Thoracic aorta (tissue), 2 donors: ENCODE results near the gene ZNF705A. TPM values are rescaled to one million over a fixed set of nuclear protein-coding genes. Genes with fewer than 3 reads are reported as not detected.
"Not testable (repeated sequence)": the region's sequence is repeated elsewhere in the genome, so short reads cannot be mapped to it uniquely, and the experiment has no call there.

Experiments used
- ATAC-seq: fragments of 150-250 bp; one replicate; pipeline ENCODE4 v1.8.0; 2017; ENCODE audit warnings: low read depth; ENCODE audit not compliant: insufficient number of reproducible peaks, low FRiP score
- DNase-seq: peaks from one replicate; pipeline ENCODE4 v3.0.0-alpha.2; 2020; ENCODE audit warnings: low spot score
- H3K27ac ChIP-seq, 2 donors: fragments of 200-600 bp; sonication (generic); 1 replicate in 1 of 2; 2 replicates in 1 of 2; pipeline ENCODE4 v1.5.1; 2016; ENCODE audit warnings: mild to moderate bottlenecking in 2 of 2, moderate library complexity in 2 of 2
- H3K27me3 ChIP-seq: fragments of 200-600 bp; sonication (generic); replicated peaks from 2 replicates; pipeline ENCODE4 v1.6.0; 2016; ENCODE audit warnings: mild to moderate bottlenecking; ENCODE audit not compliant: insufficient read depth
- H3K36me3 ChIP-seq: fragments of 200-600 bp; sonication (generic); one replicate; pipeline ENCODE4 v1.5.1; 2016
- H3K4me1 ChIP-seq, 2 donors: fragments of 200-600 bp; sonication (generic); 1 replicate in 1 of 2; 2 replicates in 1 of 2; pipeline versions ENCODE4 v1.5.1 to v1.6.0; 2016; ENCODE audit warnings: low read depth in 2 of 2, mild to moderate bottlenecking in 1 of 2; ENCODE audit not compliant: control insufficient read depth in 1 of 2
- H3K4me3 ChIP-seq: fragments of 200-600 bp; sonication (generic); 2 replicates; pipeline ENCODE4 v1.5.1; 2016; ENCODE audit warnings: mild to moderate bottlenecking
- H3K9me3 ChIP-seq: fragments of 200-600 bp; sonication (generic); 2 replicates; pipeline ENCODE4 v1.5.1; 2016
- total RNA-seq, 2 donors: library from RNA; depleted of rRNA; stranded (reverse); fragments of >200 nt; gene quantifications; one replicate each; pipeline versions ENCODE4 v1.1.0 to v1.2.3, GENCODE V29; 2016
- TF ChIP-seq, protein P1 (sequence below): fragments of 200-600 bp; sonication (generic); IDR thresholded peaks from one replicate; pipeline ENCODE4 v1.5.1; 2019; ENCODE audit warnings: antibody characterized with exemption

ZNF705A gene
- total RNA-seq, 2 donors from 2014 or later: not detected

DNA sequence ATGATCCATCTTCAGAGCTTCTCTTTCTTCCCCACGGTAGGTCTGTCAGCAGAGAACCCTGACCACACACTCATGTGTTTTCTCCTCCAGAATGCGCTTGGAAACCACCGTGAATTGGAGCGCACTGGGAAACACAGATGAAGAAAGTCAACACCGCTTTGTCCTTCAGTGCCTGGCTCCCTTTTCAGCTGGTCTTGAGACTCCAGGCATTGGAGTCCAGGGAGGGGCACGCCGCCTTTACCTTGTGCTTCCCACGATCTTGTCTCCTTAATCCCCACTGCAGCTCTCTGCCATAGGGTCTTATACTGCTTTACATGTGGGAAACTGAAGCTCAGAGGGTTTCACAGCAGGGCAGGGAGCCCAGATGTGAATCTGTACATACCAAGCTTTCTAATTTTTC is 69.5 kb downstream of the ZNF705A start:
- H3K4me3 ChIP-seq: no peak overlapping the region
- no peaks in the 10 kb centered on the region for H3K36me3 ChIP-seq
- DNase-seq (no peak), ATAC-seq (no peak)
- H3K27ac ChIP-seq: no peak overlapping the region
- peaks cover 0 to under 1% of the 10 kb centered on the region in 2 donors for H3K4me1 ChIP-seq
- no peaks in the 10 kb centered on the region for H3K27me3 ChIP-seq
- TF ChIP-seq, protein P1, sequence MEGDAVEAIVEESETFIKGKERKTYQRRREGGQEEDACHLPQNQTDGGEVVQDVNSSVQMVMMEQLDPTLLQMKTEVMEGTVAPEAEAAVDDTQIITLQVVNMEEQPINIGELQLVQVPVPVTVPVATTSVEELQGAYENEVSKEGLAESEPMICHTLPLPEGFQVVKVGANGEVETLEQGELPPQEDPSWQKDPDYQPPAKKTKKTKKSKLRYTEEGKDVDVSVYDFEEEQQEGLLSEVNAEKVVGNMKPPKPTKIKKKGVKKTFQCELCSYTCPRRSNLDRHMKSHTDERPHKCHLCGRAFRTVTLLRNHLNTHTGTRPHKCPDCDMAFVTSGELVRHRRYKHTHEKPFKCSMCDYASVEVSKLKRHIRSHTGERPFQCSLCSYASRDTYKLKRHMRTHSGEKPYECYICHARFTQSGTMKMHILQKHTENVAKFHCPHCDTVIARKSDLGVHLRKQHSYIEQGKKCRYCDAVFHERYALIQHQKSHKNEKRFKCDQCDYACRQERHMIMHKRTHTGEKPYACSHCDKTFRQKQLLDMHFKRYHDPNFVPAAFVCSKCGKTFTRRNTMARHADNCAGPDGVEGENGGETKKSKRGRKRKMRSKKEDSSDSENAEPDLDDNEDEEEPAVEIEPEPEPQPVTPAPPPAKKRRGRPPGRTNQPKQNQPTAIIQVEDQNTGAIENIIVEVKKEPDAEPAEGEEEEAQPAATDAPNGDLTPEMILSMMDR: no peak
- H3K9me3 ChIP-seq: no peaks in the 10 kb centered on the region

DNA sequence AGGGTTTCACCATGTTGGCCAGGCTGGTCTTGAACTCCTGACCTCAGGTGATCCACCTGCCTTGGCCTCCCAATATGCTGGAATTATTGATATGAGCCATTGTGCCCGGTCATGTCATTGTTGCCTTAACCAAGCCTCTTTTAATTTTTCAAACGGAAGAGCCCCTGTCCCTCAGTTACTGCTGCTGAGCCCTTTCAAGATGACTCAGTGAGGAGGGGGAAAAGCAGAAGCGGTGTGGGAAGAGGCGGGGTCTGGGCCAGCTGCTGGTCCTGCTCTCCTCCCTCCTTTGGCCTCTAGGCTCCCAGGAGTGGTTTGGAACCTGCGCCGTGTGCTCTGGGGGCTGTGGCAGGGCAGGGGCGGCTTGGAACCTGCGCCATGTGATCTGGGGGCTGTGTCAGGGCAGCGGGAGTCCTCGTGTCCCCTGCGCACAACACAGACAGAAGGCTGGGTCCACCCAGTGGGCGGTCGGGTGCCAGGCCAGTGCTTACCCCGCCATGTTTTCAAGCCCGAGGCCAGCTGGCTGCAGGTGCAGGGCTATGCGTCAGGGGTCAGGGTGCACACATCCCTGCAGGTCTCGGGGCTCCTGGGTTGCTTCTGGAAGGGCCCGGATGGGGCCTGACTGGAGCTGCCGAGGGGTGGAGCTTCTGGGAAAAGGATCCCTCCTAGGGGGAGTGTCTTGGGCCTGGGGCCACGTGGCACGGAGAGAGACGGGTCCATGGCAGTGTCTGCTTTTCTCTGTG is 70.3 kb downstream of the ZNF705A start, which contains the start of gene FAM90A1:
FAM90A1 (minus strand) TSS at position 627 of the 740 bp plus-strand sequence. CDS start 2,786 bp downstream, outside the sequence.
- not testable (repeated sequence) for ATAC-seq, DNase-seq, H3K27me3 ChIP-seq, H3K27ac ChIP-seq, H3K4me1 ChIP-seq, H3K9me3 ChIP-seq, H3K36me3 ChIP-seq
- H3K4me3 ChIP-seq: peak within 1 kb of the TSS; percentile 65

DNA sequence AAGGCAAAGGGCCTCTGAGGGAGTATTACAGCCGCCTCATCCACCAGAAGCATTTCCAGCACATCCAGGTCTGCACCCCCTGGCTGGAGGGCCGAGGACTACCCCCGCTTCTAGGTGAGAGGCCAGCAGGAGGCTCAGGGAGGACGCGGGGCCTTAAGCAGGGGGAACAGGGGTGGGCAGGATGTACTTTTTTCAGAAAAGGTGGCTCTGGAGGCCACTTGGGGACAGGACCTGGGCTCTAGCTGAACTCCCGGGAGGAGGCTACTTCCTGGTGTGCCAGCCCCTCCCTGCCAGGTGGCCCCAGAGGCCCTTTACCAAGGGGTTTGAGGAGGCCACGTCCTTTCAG is 70.9 kb downstream of the ZNF705A start:
- H3K36me3 ChIP-seq, H3K27me3 ChIP-seq, H3K9me3 ChIP-seq, ATAC-seq, H3K4me1 ChIP-seq, H3K27ac ChIP-seq, DNase-seq: not testable (repeated sequence)
- peak overlapping the region; percentile 65 for H3K4me3 ChIP-seq

DNA sequence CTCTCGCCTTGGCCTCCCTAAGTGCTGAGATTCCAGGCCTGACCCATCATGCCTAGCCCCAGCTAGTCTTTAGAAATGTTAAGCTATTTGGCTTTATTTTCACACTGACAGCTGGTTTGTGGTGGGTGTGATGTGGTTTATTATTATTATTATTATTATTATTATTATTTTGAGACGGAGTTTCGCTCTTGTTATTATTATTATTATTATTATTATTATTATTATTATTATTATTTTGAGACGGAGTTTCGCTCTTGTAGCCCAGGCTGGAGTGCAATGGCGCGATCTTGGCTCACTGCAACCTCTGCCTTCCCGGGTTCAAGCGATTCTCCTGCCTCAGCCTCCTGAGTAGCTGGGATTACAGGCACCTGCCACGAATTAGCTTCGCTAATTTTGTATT is 71.8 kb downstream of the ZNF705A start:
- H3K27ac ChIP-seq, ATAC-seq, H3K4me3 ChIP-seq, DNase-seq, H3K36me3 ChIP-seq, H3K9me3 ChIP-seq, H3K27me3 ChIP-seq, H3K4me1 ChIP-seq: not testable (repeated sequence)

DNA sequence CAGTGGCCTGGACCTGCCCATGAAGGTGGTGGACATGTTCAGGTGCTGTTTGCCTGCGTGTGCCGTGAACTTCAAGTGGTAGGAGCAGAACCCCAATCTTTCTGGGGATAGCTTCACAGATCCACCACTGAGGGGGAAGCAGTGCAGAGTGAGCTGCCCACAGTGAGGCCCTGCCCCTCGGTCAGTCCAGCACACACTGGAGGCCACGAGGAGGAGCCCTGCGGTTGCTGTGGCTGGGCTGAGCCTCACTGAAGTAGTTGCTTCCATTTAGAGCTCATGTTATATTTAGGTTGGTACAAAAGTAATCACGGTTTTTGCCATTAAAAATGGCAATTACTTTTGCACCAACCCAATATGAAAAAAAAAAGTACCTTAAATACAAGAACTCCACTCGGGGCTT is 72.7 kb downstream of the ZNF705A start:
- H3K27me3 ChIP-seq, ATAC-seq, H3K27ac ChIP-seq, H3K36me3 ChIP-seq, H3K4me3 ChIP-seq, H3K9me3 ChIP-seq, H3K4me1 ChIP-seq, DNase-seq: not testable (repeated sequence)

Other genes with a start within 250 kb of the ZNF705A start
- gene SLC2A3, start 220.8 kb upstream of the ZNF705A start, total RNA-seq: 100 to 1,000 TPM in 1 of 2 donors, 10 to 100 TPM in 1; 47.7 to 136 TPM
- gene FOXJ2, start 124.3 kb upstream of the ZNF705A start, total RNA-seq: 10 to 100 TPM; 25.7 to 29.6 TPM
- gene C3AR1, start 90.7 kb upstream of the ZNF705A start, total RNA-seq: 10 to 100 TPM; 21.2 to 25.5 TPM
- 10 to 100 TPM; 21.7 to 50.2 TPM for gene NECAP1, start 74.7 kb upstream of the ZNF705A start, total RNA-seq
- gene CLEC4A, start 33.4 kb upstream of the ZNF705A start, total RNA-seq: 1 to 10 TPM; 4.2 to 5.1 TPM
- not detected for gene FAM90A1, start 70.6 kb downstream of the ZNF705A start, total RNA-seq